Retinal pigment epithelial cell (primary cell): ENCODE measurements around the gene GTF2F1.
"Not testable (repeated sequence)": the region's sequence is repeated elsewhere in the genome, so short reads cannot be mapped to it uniquely, and the experiment has no call there.

ENCODE experiments used
- DNase-seq: peaks from one replicate; pipeline ENCODE4 v3.0.0-alpha.2; 2010; ENCODE audit warnings: low read depth
- H3K4me3 ChIP-seq: 2 replicates; pipeline ENCODE4 v1.5.1; 2011; ENCODE audit warnings: mild to moderate bottlenecking, low read length, control low read depth, moderate library complexity
- CTCF ChIP-seq: conservative IDR thresholded peaks from 2 replicates; pipeline ENCODE4 v1.5.1; 2011; ENCODE audit warnings: low read depth, low read length, control low read depth, inconsistent platforms

GTF2F1 gene

GRCh38 chr19:6374161-6374709 is 18.7 kb downstream of the GTF2F1 start:
- no peak overlapping the region for H3K4me3 ChIP-seq
- no peak for TF ChIP-seq CTCF
- DNase-seq: no peak

- no peak for DNase-seq
- peak overlapping the region; percentile 52 for H3K4me3 ChIP-seq
- TF ChIP-seq CTCF: no peak
Measured at GRCh38 chr19:6373813-6374108, 19.2 kb downstream of the GTF2F1 start.

GRCh38 chr19:6373096-6373812 is 19.7 kb downstream of the GTF2F1 start:
- TF ChIP-seq CTCF: no peak
- peak overlapping the region; percentile 69 for H3K4me3 ChIP-seq
- peak; percentile 87 for DNase-seq

- TF ChIP-seq CTCF: no peak
- peak within 1 kb of the TSS; percentile 69 for H3K4me3 ChIP-seq
- peak; percentile 100 for DNase-seq
Measured at GRCh38 chr19:6372594-6373095, 20.3 kb downstream of the GTF2F1 start, which contains the start of gene ALKBH7. Gene ALKBH7 (plus strand): TSS chr19:6372794. CDS start chr19:6372821, 27 bp downstream.

- TF ChIP-seq CTCF: no peak
- H3K4me3 ChIP-seq: no peak overlapping the region
- DNase-seq: no peak
Measured at GRCh38 chr19:6364353-6364752, 28.6 kb downstream of the GTF2F1 start.

GRCh38 chr19:6362351-6362801 is 30.6 kb downstream of the GTF2F1 start:
- no peak for DNase-seq
- peak overlapping the region; percentile 76 for H3K4me3 ChIP-seq
- TF ChIP-seq CTCF: no peak

GRCh38 chr19:6362027-6362350 is 31.0 kb downstream of the GTF2F1 start:
- DNase-seq: no peak
- no peak for TF ChIP-seq CTCF
- peak overlapping the region; percentile 76 for H3K4me3 ChIP-seq

- H3K4me3 ChIP-seq: peak overlapping the region; percentile 76
- DNase-seq: not testable (repeated sequence)
Measured at GRCh38 chr19:6360857-6361216, 32.1 kb downstream of the GTF2F1 start.

GRCh38 chr19:6360445-6360844 is 32.5 kb downstream of the GTF2F1 start:
- H3K4me3 ChIP-seq, DNase-seq: not testable (repeated sequence)
